HG02588 (cell line): Measurements from ENCODE around the gene RRAGB.
A peak's percentile ranks its signal among the peaks of the same experiment; 100 is the strongest.
"Not testable (repeated sequence)": the region's sequence is repeated elsewhere in the genome, so short reads cannot be mapped to it uniquely, and the experiment has no call there.

Experiments used
- ATAC-seq: cut with Tn5 transposase; IDR thresholded peaks from one replicate; pipeline ENCODE4 v1.9.1; 2021; ENCODE audit warnings: mild to moderate bottlenecking, moderate library complexity; ENCODE audit not compliant: unreplicated experiment

The RRAGB gene

DNA sequence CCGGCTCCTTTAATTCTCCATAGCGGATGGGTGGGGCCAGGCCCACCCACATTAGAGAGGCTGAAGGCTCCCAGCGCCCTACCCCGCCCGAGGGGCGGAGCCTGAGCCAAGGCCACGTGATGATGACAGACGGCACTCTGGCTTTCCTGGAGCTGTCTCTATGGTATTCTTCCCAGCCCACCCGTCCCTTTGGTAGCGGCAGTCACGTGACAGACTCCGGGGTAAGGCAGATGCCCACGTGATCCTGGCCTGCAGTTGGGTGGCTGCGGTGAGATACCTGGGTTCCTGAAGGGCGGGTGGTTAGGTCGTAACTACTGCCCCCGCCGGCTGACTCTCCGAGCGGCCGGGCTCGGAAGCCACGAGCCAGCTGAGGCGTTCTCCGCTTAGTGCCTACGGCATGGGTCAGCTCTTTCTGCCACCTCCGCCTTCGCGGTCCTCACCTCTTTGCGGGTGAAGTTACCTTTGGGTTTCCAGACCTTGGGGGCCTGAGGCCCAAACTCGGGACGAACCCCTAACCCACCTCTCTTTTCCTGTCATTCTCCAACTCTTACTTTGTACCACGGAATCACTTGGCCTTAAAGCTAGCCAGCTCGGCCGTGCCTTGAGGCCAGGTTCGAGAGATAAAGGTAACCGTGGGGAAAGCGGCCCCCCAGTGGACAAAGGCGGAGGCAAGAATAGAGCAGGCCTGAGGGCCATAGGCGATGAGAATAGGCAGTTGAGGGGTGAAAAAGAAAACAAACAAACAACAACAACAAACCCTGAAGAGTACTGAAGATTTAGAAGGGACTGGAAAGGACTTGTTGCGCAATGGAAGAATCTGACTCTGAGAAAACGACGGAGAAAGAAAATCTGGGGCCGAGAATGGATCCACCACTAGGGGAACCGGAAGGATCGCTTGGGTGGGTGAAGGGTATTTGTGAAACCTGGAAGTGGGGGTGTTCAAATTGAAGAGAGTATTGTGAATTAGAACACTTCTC is at the start of gene RRAGB:
Gene RRAGB, plus strand, starts transcription at position 229 of the 977 bp plus-strand sequence. Its CDS starts 579 bp downstream, at position 808.
- ATAC-seq = peak; percentile 97

- ATAC-seq = no peak
These were observed 49.5 kb upstream of the RRAGB start for GRCh38 chrX:55668084-55668483.

DNA sequence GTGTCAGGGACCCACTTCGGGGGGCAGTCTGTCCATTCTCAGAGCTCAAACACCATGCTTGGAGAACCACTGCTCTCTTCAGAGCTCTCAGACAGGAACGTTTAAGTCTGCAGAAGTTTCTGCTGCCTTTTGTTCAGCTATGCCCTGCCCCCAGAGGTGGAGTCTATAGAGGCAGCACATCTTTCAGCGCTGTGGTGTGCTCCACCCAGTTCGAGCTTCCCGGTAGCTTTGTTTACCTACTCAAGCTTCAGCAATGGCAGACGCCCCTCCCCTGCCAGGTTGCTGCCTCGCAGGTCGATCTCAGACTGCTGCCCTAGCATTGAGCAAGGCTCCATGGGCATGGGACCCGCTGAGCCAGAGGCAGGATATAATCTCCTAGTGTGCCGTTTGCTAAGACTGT is 29.0 kb upstream of the RRAGB start:
- ATAC-seq = not testable (repeated sequence)

DNA sequence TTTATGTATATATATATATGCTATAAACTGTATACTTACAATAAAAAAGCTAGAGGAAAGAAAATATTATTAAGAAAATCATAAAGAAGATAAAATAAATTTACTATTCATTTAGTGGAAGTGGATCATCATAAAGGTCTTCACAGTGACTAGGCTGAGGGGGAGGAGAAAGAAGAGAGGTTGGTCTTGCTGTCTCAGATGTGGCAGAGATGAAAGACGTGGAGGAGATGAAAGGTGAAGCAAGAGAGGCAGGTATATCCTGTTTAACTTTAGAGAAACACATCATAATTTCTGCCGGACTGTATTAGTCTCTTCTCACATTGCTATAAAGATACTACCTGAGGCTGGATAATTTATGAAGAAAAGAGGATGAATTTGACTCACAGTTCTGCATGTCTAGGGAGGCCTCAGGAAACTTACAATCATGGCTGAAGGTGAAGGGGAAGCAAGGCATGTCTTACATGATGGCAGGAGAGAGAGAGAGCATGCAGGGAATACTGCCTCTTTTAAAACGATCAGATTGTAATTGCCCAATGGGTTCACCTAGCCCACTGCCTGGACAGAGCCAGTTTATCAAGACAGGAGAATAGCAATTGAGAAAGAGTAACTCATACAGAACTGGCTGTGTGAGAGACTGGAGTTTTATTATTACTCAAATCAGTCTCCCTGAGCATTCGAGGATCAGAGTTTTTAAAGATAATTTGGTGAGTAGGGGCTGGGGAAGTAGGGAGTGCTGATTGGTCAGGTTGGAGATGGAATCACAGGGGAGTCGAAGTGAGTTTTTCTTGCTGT is 22.1 kb upstream of the RRAGB start:
- no peak for ATAC-seq

DNA sequence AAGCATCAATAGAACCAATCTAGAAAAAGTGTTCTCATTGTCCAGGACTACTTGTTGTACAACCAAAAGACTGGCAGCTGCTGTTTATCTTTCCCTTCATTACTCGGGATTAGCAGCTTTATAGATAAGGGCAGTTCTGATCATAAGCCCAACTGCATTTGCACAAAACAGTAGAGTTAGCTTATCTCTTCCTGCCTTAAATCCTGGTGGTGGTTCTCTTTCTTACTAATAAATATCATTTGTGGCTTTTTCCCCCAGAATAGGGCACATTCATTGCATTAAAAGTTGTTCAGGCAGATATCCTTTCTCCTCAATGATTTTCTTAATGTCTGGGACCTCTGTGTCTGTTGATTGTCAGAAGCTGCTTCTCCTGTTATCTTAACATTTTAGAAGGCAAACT is 20.2 kb upstream of the RRAGB start:
- no peak for ATAC-seq

GRCh38 chrX:55702671-55703070 is 14.9 kb upstream of the RRAGB start:
- no peak for ATAC-seq

DNA sequence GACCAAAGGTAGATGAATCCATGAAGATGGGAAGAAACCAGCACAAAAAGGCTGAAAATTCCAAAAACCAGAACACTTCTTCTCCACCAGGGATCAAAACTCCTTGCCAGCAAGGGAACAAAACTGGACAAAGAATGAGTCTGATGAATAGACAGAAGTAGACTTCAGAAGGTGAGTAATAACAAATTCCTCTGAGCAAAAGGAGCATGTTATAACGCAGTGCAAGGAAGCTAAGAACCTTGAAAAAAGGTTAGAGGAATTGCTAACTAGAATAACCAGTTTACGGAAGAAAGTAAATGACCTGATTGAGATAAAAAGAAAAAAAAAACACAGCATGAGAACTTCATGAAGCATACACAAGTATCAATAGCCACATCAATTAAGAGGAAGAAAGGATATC is 14.1 kb upstream of the RRAGB start:
- not testable (repeated sequence) for ATAC-seq

GRCh38 chrX:55705066-55705465 is 12.5 kb upstream of the RRAGB start:
- ATAC-seq = not testable (repeated sequence)

- no peak for ATAC-seq
These were observed 7.8 kb upstream of the RRAGB start for GRCh38 chrX:55709735-55710134.

GRCh38 chrX:55710701-55711100 is 6.8 kb upstream of the RRAGB start:
- ATAC-seq = no peak

GRCh38 chrX:55713631-55714030 is 3.9 kb upstream of the RRAGB start:
- no peak for ATAC-seq

GRCh38 chrX:55714161-55714560 is 3.4 kb upstream of the RRAGB start:
- ATAC-seq = no peak

- no peak for ATAC-seq
These were observed 1.7 kb upstream of the RRAGB start for GRCh38 chrX:55715847-55716246.

DNA sequence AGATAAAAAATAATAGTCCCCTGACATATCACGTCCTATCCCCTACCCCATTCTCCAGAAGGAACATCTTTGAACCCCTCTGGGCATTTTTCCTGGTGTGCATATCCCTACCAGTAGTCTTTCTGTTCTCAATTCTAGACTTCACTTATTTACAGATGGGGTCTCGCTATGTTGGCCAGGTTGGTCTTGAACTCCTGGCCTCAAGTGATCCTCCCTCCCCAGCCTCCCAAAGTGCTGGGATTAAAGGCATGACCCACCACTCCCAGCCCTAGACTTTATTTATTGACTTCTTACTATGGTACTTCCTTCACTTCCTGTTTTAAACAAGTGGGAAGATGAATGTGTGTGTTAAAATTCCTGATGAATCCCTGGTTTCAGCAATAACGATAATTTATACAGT is 612 bp upstream of the RRAGB start:
- ATAC-seq = no peak

GRCh38 chrX:55731826-55732225 is 14.3 kb downstream of the RRAGB start:
- no peak for ATAC-seq

- ATAC-seq = no peak
These were observed 21.4 kb downstream of the RRAGB start for GRCh38 chrX:55738969-55739368.

DNA sequence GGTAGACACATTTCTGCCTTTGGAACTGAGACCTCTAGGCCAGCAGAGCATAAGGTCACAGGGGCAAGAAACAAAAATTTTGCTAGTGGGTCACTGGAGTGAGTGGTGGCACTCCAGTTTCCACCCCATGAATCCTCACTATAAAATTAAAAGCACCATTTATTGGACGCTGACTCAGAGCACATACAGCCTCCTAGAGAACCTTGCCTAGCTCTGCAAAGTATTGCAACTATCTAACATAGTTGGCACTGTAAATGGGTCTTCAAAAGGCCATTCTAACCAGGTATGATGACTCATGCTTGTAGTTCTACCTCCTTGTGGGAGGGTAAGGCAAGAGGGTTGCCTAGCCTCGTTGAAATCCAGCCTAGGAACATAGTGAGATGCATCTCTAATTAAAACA is 25.1 kb downstream of the RRAGB start:
- no peak for ATAC-seq

DNA sequence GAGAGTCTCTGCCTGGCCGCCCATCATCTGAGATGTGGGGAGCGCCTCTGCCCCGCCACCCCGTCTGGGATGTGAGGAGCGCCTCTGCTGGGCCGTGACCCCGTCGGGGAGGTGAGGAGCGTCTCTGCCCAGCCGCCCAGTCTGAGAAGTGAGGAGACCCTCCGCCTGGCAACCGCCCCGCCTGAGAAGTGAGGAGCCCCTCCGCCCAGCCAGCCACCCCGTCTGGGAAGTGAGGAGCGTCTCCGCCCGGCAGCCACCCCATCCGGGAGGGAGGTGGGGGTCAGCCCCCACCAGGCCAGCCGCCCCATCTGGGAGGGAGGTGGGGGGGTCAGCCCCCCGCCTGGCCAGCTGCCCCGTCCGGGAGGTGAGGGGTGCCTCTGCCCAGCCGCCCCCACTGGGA is 30.9 kb downstream of the RRAGB start:
- not testable (repeated sequence) for ATAC-seq

DNA sequence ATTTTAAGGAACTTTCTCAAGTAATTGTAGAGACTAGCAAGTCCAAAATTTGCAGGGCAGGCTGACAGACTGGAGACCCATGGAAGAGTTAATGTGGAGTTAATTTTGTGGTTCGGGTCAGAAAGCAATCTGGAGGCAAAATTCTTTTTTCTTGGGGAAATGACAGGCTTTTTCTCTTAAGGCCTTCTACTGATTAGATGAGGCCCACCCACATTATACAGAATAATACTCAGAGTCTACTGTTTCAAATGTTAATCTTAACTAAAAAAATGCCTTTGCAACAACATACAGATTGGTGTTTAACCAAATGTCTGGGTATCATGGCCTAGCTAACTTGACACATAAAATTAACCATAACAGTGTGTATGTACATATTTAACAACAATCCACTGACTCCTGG is 32.7 kb downstream of the RRAGB start:
- no peak for ATAC-seq

GRCh38 chrX:55754861-55755294 is 37.3 kb downstream of the RRAGB start:
- ATAC-seq = peak; percentile 95

DNA sequence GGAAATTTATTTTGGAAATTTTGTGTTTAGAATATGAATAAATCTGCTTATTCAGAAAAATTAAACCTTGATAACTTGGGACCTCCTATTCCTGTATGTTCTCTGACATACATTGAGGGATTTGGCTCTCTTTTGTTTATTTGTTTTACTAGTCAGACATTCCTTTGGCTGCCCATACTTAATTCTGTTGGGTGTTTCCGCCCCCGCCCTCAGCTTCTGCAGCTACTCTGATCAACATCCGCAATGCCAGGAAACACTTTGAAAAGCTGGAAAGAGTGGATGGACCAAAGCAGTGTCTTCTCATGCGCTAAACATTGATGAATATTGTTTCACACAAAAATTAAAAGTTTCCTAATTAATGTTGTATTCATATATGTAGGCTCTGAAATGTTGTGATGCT is 40.5 kb downstream of the RRAGB start:
- no peak for ATAC-seq

- ATAC-seq = no peak
These were observed 41.9 kb downstream of the RRAGB start for GRCh38 chrX:55759478-55759877.
